ENCODE data around the gene PLEKHG4B.

- no peak for TF ChIP-seq CTCF (IDR thresholded peaks at IDR 0.05 in 8 of 11, conservative IDR thresholded peaks at IDR 0.05 in 3 of 11)
- TF ChIP-seq POLR2A (IDR thresholded peaks at IDR 0.05): no peak
Observed at GRCh38 chr5:169728-170094, 77.7 kb downstream of the PLEKHG4B start.

All from spleen (tissue), 7 donors.